Breast epithelium (tissue), 3 donors: ENCODE results near the gene PPP1R7.

Source experiments
- CTCF ChIP-seq, 3 donors: fragments of 450-650 bp; IDR thresholded peaks; one replicate each; pipeline ENCODE4 v1.5.1; 2016 to 2017; ENCODE audit warnings: antibody characterized with exemption in 3 of 3, mild to moderate bottlenecking in 3 of 3, moderate library complexity in 3 of 3
- POLR2A ChIP-seq: fragments of 450-650 bp; IDR thresholded peaks from one replicate; pipeline ENCODE4 v1.6.1; 2016; ENCODE audit warnings: antibody characterized with exemption, mild to moderate bottlenecking, moderate library complexity
- POLR2AphosphoS5 ChIP-seq, 3 donors: sonication (generic); formaldehyde crosslinking; IDR thresholded peaks; one replicate each; pipeline ENCODE4 v1.6.1; 2017; ENCODE audit warnings: antibody characterized with exemption in 3 of 3

GRCh38 chr2:241158546-241158900 lies 8.3 kb downstream of the PPP1R7 start:
- TF ChIP-seq CTCF (IDR thresholded peaks at IDR 0.05) = no peak
- TF ChIP-seq POLR2A = no peak
- no peak for TF ChIP-seq POLR2AphosphoS5 (IDR thresholded peaks at IDR 0.05)
